Right kidney (tissue), 1 donor: Measurements from ENCODE around the gene PTCD3.

Experiments used
- DNase-seq: peaks from one replicate; pipeline ENCODE4 v3.0.0-alpha.2; 2016

The PTCD3 gene

DNA sequence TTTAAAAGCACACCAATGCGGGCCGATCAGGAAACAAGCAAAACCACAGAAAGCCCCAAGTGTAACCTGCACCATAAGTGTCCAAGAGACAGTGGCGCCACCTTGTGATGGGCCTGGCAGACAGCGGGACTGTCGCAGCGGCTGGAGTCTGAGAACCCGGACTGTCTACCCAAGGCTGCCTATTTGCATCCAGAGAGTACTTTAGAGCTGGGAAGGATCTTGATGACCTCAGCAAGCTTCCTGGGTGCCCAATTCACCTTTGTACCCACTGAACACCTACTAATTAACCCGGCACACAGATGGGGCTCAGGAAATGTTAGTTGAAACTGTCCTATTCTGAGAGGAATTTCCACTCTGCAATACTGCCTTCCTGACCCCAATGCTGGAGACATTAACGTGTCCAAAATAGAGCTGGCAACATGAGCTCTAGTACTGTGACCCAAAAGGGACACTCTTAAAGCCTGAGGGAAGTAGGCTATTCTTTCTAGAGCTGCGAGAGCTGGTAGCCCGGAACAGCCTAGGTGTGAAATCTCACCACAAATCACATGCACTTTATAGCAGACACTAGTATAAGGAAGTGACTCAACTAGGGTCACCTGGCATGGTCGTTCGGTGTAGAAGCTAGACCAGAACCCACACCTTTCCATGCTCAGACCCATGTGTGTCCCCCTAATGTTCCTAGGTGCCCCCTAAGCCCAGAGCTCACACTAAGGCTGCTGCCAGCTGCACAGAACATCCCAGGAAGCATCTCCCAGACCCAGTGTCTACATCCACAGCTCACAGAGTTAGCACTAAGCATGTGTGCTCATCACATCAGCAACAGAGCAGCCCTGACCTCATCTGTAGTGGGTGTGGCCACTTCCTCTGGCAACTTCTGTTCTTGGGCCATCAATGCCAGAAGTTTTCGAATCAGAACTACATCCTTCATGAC is 25.8 kb upstream of the PTCD3 start:
- DNase-seq = peak; percentile 13

DNA sequence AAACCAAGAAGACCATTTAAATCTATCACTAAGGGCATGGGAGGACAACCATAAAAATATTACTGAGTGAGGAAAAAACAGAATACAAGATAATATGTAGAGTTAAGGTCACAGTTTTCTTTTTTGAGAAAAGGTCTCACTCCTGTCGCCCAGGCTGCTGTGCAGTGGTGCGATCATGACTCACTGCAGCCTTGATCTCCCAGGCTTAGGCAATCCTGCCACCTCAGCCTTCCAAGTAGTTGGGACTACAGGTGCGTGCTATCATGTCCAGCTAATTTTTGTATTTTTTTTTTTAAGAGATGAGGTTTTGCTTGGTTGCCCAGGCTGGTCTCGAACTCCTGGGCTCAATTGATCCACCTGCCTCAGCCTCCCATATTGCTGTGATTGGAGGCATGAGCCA is 24.3 kb upstream of the PTCD3 start:
- DNase-seq = no peak

DNA sequence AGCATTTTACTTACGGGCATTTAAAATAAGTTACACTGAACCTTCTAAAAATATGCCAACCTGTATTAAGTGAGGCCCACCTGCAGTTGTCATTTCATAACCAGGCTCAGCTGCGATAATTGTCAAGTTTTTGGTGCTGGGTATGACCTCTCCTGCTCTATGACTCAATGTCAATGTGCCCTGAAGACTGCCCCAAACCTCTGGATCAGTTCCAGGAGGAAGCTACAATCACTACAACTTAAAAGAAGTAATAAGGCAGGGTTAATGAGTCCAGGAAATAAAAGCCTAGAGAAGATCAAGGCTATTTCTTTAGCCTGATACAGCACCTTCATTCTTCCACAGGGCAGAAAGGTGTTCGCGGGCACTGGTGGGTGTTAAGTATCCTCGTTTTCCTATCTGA is 23.3 kb upstream of the PTCD3 start:
- DNase-seq = no peak

DNA sequence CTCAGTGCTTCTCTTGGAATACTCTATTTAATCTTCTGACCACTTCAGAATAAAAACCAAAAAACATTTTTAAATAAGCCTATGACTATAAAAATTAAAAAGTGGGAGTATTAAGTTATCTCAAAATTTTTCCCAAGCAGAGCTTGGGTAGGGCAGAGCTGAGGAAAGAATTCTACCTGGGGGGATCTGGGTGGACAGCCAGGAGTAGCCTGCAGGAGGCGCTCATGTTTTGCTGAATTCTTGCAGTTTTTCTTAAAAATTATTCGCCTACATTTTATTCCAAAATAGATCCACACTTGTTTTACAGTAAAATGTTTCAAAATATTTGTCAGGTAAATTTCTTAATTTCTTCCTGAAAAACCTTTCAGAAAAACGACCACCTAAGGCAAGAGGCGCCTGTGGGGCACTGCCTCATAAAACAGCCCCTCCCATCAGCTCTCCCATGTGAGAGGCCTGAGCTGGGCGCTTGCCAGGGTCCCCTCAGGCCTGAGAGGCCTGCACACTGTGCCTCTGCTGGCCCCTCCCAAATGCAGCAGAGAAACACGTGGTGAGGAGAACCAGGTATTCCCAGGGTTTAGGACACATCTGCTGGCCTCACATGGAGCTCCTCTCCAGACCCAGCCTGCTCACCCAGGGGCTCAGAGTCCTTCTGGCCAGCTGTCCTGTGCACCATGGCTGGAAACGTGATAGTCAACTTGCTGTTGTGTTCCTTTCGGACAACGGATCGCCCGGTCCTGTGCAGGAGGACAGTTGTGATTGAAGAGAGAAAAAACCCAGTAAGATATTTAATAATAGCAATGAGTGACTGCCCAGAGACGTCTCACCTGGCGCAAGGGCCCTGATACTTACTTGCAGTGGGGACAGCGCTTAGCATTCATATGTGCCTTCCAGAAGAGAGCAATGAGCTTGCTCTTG is 17.8 kb upstream of the PTCD3 start:
- no peak for DNase-seq

DNA sequence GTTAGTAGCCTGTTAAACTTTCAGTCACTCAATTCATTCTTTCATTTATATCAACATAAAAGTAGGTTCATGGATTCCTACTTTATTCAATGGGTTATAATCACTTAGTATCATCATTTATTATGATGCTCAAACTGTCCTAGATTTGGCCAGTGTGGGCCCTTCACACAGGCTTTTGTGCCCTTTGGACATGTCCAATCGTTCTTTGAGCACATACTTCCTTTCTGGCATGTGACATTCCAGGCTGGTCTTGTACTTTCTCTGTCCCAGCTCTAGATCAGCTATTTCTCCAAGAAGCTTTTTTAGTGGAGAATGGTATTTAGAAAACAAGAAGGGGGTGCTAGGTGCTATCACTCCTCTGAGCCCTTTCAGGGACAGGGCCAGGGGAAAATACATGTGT is 11.8 kb upstream of the PTCD3 start:
- no peak for DNase-seq

DNA sequence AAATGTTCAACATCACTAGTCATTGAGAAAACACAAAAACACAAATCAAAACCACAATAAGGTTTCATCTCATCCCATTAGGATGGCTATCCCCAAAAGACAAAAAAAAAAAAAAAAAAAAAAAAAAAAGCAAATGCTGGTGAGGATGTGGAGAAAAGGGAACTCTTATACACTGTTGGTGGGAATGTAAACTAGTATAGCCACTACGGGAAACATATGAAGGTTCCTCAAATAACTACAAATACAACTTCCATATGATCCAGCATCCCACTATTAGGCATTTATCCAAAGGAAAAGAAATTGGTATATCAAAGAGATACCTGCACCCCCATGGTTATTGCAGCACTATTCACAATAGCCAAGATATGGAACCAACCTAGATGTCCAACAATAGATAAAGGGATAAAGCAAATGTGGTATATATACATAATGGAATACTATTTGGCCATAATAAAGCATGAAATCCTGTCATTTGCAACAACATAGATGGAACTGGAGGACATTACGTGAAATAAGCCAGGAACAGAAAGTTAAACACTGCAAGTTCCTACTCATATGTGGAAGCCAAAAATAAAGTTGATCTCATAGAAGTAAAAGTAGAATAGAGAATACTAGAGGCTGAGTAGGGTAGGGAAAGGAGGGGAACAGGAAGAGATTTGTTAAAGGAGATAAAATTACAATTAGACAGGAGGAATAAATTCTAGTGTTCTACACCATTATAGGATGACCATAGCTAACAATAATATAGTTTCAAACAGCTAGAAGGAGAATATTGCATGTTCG is 8.7 kb upstream of the PTCD3 start:
- no peak for DNase-seq

DNA sequence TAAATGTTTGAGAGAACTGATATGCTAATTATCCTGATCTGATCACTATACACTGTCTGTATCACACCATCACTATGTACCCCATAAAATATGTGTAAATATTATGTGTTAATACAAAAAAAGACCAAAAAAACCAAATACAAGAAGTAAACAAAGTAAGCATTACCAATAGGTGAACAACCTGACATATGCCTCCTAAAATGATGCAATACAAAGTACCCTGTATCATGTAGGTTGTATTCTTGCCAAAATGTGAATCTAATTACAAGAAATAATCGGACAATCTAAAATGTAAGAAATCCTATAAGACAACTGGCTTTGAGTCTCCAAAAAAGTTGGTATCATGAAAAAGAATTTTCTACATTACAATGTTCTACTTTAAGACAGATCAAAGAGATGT is 8.1 kb upstream of the PTCD3 start:
- DNase-seq = no peak

DNA sequence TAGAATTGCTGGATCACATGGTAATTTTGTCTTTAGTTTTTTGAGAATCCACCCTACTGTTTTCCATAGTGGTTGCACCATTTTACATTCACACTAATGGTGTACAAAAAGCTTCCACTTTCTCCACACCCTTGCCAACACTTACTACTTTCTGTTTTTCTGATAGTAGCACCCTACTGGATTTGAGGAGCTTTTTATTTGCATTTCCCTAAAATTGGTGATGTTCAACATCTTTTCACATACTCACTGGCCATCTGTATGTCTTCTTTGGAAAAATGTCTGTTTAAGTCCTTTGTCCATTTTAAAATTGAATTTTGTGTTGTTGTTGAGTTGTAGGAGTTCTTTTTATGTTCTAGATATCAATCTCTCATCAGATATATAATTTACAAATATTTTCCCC is 3.9 kb upstream of the PTCD3 start:
- no peak for DNase-seq

DNA sequence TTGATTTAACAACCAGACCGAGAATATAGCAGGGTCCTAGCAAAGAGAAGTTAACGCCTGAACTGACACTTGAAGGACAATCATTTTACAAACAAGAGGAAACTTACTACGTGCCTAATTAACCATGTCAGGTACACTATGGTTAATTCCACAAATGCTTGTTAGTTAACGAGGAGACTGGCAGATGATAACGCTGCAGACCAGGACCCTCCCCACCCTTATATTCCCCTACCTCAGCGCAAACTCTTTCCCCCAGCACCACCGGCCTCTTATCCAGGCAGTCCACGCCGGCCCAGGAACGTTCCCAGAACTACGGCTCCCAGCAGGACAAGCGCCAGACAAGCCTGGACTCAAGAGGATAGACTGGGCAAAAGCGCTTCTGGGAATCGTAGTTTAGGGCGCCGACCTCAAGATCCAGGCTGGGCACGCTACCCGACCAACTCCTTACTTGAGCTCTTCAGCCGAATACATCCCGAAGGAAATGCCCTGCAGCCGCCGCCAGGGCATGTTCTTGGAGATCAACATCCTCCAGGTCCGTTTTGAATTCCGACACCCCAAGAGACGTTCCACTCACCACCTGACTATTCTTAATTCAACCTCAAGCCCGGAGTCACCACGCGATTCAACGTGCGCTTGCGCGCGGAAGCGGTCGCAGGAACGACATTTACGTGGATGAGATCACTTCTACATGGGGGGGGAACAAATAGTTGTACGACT is 625 bp upstream of the PTCD3 start, which contains the start of gene POLR1A:
Gene POLR1A, minus strand, starts transcription at position 635 of the 717 bp plus-strand sequence. Its CDS starts 110 bp downstream, at position 525.
- peak; percentile 100 for DNase-seq

DNA sequence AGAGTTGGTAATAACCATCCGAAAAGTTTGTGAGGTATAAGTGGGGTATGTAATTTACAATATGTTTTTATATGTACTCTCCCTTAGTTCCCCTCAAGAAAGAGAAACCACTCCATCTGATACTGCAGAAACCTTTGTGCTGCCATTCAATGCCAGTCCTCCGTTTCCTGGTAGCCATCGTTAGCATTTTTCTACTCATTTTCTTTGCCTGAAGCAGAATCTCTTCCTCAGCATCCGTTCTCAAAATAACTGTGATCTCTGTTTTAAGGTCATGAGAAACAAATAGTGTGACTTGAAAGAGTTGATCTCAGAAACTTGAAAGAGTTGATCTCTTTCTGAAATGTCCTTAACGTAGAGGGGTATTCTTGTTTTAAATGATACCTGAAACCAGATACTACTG is 996 bp downstream of the PTCD3 start:
- no peak for DNase-seq

DNA sequence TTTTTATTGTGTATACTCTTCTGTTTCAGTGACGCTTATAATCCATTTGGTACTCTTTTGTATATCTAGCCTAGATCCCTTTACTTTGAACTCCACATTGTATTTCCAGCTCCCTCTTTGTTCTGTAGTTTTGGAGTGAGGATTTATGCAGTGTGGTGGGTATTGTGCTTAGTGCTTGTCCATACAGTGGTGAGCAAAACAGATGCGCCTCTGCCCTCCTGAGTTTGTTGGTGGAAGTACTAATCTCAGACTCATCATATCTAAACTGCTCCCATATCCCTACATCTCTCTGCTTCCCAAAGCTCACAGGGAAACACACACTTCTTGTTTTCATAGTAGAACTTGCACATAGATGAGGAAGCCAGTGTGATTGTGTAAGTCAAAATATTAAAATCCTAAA is 12.1 kb downstream of the PTCD3 start:
- DNase-seq = no peak

DNA sequence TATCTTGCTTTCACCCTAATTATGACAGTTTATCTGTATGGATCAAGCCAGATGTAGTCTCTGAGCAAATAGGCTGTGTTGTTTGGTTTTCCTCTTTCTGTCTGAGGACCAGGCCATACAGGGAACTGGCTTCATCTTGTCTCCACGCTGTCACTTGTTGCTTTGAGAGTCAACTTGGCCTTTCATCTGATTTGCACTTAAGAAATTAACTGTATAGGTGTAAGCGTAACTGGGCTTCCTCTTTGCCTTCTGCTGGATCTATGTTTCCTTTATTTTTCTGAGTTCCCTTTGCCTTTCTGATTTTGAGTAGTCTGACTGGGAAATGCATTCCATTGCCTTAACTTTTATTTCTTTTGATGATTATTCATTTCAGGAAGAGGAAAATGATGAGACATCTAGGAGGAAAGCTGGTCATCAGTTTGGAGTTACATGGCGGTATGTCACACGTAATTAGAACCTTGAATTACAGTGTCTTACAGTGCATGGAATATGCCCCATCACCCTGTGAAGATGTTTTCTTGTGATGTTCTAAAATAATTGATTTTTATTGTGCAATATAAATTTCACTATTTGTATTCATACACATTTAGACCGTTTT is 17.4 kb downstream of the PTCD3 start:
- no peak for DNase-seq

DNA sequence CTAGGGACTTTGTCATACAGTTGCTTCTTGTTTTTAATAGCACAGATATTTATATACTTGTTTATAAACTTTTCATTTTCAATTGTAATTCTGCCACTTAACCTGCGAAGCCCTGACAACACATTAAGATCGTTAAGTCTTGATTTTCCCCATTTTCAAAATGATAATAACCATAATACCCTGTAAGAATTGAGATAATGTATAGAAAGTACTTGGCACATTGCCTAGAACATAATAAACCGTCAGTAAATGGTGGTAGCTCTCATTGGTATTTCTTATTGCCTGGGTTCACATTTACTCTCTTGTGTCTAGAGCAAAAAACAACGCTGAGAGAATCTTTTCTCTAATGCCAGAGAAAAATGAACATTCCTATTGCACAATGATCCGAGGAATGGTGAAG is 18.6 kb downstream of the PTCD3 start:
- DNase-seq = no peak

DNA sequence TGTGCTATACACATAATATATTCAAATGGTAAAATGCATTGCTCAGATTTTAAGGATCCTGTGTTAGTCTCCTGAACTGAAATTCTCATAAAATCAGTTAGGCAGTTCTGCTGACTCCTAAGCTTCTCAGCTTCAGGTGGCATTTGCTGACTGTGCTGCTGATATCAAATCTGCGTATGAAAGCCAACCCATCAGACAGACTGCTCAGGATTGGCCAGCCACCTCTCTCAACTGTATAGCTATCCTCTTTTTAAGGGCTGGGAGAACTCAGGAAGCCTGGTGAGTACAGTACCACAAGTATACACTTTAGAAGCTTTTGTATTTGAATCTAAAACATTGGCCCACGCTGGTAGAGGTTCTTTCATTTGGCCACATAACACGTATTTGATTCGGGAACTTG is 28.7 kb downstream of the PTCD3 start:
- no peak for DNase-seq

DNA sequence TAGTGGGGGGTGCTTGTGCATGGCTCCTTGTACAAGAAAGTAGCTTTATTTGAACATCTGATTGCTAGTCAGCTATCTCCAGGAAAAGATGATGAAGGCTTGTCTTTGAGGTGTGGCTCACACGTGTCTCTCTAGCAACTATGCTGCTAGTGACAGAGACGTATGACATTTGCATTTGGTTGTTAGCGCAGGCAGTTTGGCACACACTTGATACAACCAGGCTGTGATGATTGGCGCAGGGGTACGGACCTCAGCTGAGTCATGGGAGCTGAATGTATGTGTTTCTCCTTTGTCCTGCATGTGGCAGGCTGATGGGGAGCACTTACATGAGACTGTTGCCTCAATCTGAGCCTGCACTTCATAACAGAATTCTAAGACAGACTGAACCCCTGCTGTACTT is 29.6 kb downstream of the PTCD3 start:
- no peak for DNase-seq

DNA sequence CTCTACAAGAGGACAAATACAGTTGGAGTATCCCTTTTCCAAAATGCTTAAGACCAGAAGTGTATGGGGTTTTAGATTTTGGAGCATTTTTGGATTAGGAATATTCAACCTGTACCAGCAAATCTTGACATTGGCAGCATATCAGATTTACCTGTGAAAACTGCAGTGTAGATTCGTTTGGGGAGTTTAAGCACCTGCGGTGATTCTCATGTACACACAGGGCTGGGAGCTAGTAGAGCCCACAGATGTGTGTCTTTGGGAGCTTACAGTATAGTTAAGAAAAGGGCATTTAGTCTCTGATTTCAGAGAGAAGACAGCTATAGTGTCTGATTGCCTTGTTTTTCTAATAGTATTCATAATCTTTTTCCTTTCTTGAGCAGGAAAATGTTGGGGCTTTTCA is 30.1 kb downstream of the PTCD3 start:
- DNase-seq = no peak

DNA sequence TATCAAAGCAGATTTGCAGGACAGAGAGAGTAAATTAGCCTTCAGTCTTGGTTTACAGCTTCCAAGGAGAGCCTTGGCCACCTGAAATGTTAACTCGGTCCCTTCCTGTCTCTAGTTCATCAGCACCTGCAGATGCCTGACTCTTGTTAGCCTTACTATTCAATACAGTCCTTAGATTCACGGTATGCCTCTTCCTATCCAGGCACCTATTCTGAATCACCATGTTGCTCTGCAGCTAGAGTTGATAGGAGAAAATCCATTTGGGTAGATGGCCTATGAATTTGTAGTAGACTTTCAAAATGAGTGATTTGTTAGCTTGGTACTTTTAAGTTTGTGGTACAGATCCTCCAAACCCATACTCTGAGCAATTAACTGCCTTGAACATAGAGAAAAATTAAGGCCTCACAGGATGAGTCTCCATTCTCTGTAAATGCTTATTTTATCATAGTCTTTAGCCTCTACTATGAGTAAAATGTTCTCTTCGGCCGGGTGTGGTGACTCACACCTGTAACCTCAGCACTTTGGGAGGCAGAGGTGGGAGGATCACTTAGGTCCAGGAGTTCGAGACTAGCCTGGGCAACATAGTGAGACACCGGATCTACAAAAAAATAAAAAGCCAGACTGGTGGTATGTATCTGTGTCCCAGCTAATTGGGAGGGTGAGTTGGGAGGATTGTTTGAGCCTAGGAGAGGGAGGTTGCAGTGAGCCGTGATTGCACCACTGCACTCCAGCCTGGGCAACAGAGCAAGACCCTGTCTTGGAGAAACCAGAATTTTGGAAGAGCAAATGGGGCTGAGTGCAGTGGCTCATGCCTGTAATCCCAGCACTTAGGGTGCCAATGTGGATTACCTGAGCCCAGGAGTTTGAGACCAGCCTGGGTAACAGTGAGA is 32.9 kb downstream of the PTCD3 start:
- DNase-seq = no peak

DNA sequence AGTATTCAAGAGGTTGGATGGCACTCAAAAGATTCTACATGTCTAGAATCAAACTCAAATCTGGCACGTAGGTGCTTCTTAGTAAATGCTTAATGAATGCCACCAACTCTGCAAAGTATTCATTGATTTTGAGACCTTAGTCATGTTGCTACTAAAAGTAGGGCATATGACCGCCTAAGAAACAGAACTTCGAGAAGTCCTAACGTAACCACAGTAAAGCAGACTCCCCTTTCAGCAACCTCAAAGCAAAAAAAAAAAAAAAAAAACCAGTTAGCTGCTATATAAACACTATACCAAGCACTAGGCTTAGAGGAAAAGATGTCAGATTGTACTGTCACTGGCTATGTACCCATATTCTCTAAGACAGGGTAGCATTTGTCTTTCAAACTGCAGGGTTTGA is 33.9 kb downstream of the PTCD3 start:
- no peak for DNase-seq

DNA sequence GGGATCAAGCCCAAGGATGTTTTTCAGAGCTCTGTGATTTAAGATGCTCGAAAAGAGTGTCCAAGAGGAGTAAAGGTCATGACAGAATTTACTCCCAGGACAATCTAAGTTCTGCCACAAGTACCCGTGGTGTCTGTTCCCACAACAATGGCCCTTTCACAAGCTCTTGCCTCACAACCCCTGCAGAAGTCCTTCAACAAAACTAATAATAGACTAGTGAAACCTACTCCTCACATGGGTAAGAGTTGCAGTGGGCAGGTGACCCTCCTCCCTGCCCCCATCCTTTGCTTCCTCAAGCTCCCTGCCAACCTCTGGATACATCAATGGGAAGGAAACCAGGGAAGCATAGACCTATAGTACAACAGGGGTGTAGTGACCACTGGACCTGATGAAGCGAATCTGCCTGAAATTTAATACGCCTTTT is 34.9 kb downstream of the PTCD3 start:
- peak; percentile 18 for DNase-seq
